ENCODE results near the gene MMP8.

MMP8 gene

GRCh38 chr11:102704841-102705240 lies 19.9 kb downstream of the MMP8 start:
- no peaks in the 10 kb centered on the region for H3K9me3 ChIP-seq (ENCODE audit: insufficient read depth, low read depth, low read length)
- no peak overlapping the region for H3K4me3 ChIP-seq (ENCODE audit: low read length, poor library complexity, severe bottlenecking)
- H2AFZ ChIP-seq (ENCODE audit: low read length), result no peak overlapping the region
- H3K9ac ChIP-seq (ENCODE audit: low read depth, low read length, poor library complexity, severe bottlenecking), result no peak overlapping the region
- no peaks in the 10 kb centered on the region for H3K27me3 ChIP-seq (ENCODE audit: insufficient read depth, low read length, poor library complexity, severe bottlenecking)
- H3F3A ChIP-seq (ENCODE audit: low read depth), result no peaks in the 10 kb centered on the region
- no peaks in the 10 kb centered on the region for H3K9me2 ChIP-seq (replicated peaks; ENCODE audit: low read depth, low read length)
- no peaks in the 10 kb centered on the region for H3K4me1 ChIP-seq (ENCODE audit: insufficient read depth, low read length, poor library complexity, severe bottlenecking)
- no peaks in the 10 kb centered on the region for H4K20me1 ChIP-seq (ENCODE audit: insufficient read depth, low read length, poor library complexity, severe bottlenecking)
- H3K79me2 ChIP-seq (ENCODE audit: insufficient read depth, low read length), result no peaks in the 10 kb centered on the region
- no peak for TF ChIP-seq EZH2phosphoT487 (IDR thresholded peaks at IDR 0.05; ENCODE audit: borderline replicate concordance)
- TF ChIP-seq, protein P1, sequence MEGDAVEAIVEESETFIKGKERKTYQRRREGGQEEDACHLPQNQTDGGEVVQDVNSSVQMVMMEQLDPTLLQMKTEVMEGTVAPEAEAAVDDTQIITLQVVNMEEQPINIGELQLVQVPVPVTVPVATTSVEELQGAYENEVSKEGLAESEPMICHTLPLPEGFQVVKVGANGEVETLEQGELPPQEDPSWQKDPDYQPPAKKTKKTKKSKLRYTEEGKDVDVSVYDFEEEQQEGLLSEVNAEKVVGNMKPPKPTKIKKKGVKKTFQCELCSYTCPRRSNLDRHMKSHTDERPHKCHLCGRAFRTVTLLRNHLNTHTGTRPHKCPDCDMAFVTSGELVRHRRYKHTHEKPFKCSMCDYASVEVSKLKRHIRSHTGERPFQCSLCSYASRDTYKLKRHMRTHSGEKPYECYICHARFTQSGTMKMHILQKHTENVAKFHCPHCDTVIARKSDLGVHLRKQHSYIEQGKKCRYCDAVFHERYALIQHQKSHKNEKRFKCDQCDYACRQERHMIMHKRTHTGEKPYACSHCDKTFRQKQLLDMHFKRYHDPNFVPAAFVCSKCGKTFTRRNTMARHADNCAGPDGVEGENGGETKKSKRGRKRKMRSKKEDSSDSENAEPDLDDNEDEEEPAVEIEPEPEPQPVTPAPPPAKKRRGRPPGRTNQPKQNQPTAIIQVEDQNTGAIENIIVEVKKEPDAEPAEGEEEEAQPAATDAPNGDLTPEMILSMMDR (conservative IDR thresholded peaks at IDR 0.05; ENCODE audit: low read length), result no peak
- H3K36me3 ChIP-seq (ENCODE audit: insufficient read depth, low read length), result no peaks in the 10 kb centered on the region
- no peak overlapping the region for H3K4me2 ChIP-seq (ENCODE audit: low read depth, low read length, poor library complexity, severe bottlenecking)

GRCh38 chr11:102703826-102704493 lies 20.8 kb downstream of the MMP8 start:
- H3K79me2 ChIP-seq (ENCODE audit: insufficient read depth, low read length), result no peaks in the 10 kb centered on the region
- no peak overlapping the region for H3K9ac ChIP-seq (ENCODE audit: low read depth, low read length, poor library complexity, severe bottlenecking)
- H4K20me1 ChIP-seq (ENCODE audit: insufficient read depth, low read length, poor library complexity, severe bottlenecking), result no peaks in the 10 kb centered on the region
- no peak for TF ChIP-seq EZH2phosphoT487 (IDR thresholded peaks at IDR 0.05; ENCODE audit: borderline replicate concordance)
- TF ChIP-seq, protein P1 (conservative IDR thresholded peaks at IDR 0.05; ENCODE audit: low read length), result no peak
- H3K9me3 ChIP-seq (ENCODE audit: insufficient read depth, low read depth, low read length), result no peaks in the 10 kb centered on the region
- no peaks in the 10 kb centered on the region for H3K27me3 ChIP-seq (ENCODE audit: insufficient read depth, low read length, poor library complexity, severe bottlenecking)
- H3K4me1 ChIP-seq (ENCODE audit: insufficient read depth, low read length, poor library complexity, severe bottlenecking), result no peaks in the 10 kb centered on the region
- no peak overlapping the region for H2AFZ ChIP-seq (ENCODE audit: low read length)
- no peak overlapping the region for H3K4me2 ChIP-seq (ENCODE audit: low read depth, low read length, poor library complexity, severe bottlenecking)
- no peaks in the 10 kb centered on the region for H3F3A ChIP-seq (ENCODE audit: low read depth)
- no peak overlapping the region for H3K4me3 ChIP-seq (ENCODE audit: low read length, poor library complexity, severe bottlenecking)
- no peaks in the 10 kb centered on the region for H3K9me2 ChIP-seq (replicated peaks; ENCODE audit: low read depth, low read length)
- no peaks in the 10 kb centered on the region for H3K36me3 ChIP-seq (ENCODE audit: insufficient read depth, low read length)

DNA sequence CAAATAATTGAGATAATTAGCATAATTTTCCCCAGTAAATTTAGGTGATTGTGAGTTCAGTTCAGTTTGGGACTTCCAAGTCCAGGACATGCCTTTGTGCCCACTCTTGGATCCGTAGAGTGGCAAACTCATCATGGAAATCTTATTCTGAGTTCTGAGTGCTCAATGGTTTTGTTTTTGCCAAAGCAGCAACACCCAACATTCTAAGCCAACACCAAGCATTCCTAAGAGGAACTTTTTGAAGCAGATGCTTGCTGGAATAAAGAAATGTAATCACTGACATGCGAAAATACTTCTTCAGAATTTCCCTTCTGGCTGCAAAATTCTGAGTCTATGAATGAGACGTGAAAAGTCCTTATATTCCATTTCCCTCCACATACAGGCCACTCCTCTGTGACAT lies 29.6 kb downstream of the MMP8 start:
- H3F3A ChIP-seq (ENCODE audit: low read depth), result no peaks in the 10 kb centered on the region
- H3K9me2 ChIP-seq (replicated peaks; ENCODE audit: low read depth, low read length), result no peaks in the 10 kb centered on the region
- no peaks in the 10 kb centered on the region for H4K20me1 ChIP-seq (ENCODE audit: insufficient read depth, low read length, poor library complexity, severe bottlenecking)
- no peaks in the 10 kb centered on the region for H3K4me1 ChIP-seq (ENCODE audit: insufficient read depth, low read length, poor library complexity, severe bottlenecking)
- TF ChIP-seq EZH2phosphoT487 (IDR thresholded peaks at IDR 0.05; ENCODE audit: borderline replicate concordance), result no peak
- TF ChIP-seq, protein P1 (conservative IDR thresholded peaks at IDR 0.05; ENCODE audit: low read length), result no peak
- no peak overlapping the region for H3K4me3 ChIP-seq (ENCODE audit: low read length, poor library complexity, severe bottlenecking)
- no peak overlapping the region for H3K9ac ChIP-seq (ENCODE audit: low read depth, low read length, poor library complexity, severe bottlenecking)
- no peaks in the 10 kb centered on the region for H3K27me3 ChIP-seq (ENCODE audit: insufficient read depth, low read length, poor library complexity, severe bottlenecking)
- H3K36me3 ChIP-seq (ENCODE audit: insufficient read depth, low read length), result no peaks in the 10 kb centered on the region
- H2AFZ ChIP-seq (ENCODE audit: low read length), result no peak overlapping the region
- no peaks in the 10 kb centered on the region for H3K9me3 ChIP-seq (ENCODE audit: insufficient read depth, low read depth, low read length)
- H3K79me2 ChIP-seq (ENCODE audit: insufficient read depth, low read length), result no peaks in the 10 kb centered on the region
- H3K4me2 ChIP-seq (ENCODE audit: low read depth, low read length, poor library complexity, severe bottlenecking), result no peak overlapping the region
